A204.1 (cell line): ENCODE data around the gene CFP.
A peak's percentile ranks its signal among the peaks of the same experiment; 100 is the strongest.
"Not testable (repeated sequence)": the region's sequence is repeated elsewhere in the genome, so short reads cannot be mapped to it uniquely, and the experiment has no call there.

Experiments used
- FAIRE-seq: peaks from 2 replicates; lab custom pipeline; 2012; peaks lifted over from hg19 to GRCh38; lab: Jason Lieb, UNC

CFP gene

DNA sequence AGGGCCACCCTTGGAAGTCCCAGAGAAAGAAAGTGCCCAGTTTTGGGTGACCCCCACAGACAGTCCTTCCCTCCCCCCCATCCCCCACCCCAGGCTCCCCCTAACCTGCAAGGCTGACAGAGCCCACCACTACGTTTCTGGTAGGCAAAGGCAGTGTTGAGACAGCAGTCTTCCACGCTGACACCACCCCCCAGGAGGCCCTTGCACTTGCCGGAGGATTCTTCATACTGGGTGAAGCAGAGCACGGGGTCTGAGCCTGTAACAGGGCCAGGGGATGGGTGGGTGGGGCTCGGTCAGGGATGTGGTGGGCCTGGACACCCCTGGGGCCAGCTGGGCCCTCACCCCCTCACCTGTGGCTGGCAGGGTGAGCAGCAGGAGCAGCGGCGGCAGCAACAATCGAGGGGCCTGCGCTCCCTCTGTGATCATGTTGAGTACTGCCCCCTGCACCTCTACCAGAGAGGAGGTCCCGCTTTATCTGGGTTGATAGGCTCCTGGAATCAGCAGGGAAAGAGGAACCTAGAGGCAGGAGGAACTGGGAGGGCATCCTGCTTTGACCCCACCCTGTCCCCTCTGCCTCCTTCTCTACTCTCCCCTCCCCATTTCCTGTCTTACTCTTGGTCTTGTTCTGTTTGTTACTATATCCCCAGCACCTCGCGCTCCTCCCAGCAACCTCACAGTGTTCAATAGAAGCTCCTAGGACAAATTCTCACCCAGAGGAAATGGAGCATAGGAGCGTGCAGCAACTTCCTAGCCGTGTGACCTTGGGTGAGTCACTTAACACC is at the start of gene CFP:
CFP (minus strand) TSS at position 512 of the 782 bp plus-strand sequence; CDS start at position 426, 86 bp downstream.
- FAIRE-seq = no peak

DNA sequence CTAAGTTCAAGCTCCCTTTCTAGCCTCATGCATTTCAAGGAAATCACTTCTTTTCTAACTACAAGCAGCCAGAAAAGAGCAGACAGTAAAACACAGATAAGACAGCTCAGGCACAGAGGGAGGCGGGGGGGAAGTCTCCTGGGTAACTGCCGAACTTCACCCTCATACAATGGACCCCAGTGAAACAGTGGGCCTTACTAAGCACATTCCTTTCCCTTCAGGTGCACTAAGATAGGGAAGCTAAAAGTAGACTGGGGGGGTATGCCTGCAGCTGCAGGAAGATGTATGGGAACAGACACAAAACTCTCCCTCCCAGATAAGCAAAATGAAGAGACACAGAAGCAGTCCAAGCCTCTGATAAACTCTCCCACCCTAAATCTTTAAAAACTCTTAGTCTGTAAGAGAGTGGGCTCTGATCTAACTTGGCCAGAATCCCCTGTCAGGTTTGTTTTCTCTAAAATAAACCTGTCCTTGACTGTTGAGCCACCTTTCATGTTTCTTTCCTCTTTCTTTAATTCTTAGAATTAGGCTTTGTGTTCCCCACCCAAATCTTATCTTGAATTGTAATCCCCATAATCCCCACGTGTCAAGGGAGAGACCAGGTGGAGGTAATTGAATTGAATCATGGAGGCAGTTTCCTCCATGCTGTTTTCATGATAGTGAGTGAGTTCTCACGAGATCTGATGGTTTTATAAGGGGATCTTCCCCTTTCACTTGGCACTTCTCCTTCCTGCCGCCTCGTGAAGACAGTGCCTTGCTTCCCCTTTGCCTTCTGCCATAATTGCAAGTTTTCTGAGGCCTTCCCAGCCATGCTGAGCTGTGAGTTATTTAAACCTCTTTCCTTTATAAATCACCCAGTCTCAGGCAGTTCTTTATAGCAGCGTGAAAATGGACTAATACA is 46.5 kb upstream of the CFP start:
- FAIRE-seq = not testable (repeated sequence)

DNA sequence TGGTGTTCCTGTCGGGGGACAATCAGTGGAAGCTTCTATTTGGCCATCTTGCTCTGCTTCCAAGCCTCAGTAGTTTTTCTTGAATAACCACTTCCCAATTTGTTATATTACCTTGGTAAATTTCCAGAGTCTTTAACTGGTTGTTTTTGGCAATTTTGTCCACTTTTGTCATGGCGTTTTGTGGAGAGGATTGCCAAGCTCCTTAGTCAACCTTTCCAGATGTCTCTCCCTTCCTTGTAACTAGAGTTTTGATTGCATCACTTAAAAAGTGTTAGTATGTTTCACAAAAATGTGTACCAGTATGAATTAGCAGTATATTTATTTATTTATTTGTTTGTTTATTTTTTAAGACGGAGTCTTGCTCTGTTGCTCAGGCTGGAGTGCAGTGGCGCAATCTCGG is 45.0 kb upstream of the CFP start:
- FAIRE-seq = no peak

DNA sequence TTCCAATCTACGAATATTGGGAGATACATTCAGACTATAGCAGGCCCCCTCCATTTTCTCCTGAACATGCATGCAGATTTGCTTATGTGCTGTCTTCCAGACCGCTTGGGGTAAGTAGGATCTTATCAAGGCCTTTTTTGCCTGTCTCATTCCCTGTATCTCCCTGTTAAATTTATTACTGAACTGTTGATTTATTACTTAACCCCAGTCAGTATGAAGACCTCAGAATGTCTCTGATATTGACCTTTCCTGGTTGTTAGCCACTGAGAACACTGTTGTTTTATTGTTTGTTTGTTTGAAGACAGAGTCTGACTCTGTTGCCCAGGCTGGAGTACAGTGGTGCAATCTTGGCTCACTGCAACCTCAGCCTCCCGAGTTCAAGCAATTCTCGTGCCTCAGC is 36.1 kb upstream of the CFP start:
- not testable (repeated sequence) for FAIRE-seq

DNA sequence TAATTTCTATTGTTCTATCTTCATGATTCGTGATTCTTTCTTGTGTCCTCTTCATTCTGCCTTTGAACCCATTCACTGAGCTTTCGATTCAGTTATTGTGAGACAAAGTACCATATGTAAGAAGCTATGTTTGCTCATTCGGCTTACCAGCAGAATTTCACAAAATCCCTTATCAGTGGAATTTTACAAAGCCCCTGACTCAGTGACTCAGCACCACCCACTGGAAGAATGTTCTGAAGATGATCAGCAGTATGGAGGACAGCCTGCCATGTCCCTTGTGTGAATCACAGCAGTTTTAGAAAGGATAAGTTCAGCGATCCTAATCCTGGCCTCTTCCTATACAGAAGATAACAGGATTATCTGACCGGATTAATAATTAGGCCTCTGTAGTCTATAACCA is 35.0 kb upstream of the CFP start:
- FAIRE-seq = no peak

DNA sequence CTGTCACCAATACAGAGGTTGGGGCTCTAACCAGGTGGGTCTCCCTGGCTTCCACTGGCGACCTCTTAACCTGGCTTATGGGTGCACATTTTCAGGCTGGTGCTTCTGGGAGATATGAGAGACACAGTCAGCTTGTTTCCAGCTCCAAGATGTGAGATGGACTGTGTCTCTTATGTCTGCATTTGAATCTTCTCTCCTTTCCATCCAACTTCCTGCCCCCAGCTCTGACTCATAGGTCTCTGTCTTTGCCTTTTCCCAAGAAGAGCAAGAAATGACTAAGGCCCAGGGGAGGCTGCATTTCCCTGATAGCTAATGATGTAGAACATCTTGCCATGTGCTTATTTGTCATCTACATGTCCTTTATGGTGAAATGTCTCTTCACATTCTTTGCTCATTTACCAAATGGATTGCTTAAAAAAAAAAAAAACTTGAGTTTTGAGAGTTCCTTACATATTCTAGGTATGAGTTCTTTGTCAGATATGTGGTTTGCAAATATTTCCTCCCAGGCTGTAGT is 32.5 kb upstream of the CFP start:
- no peak for FAIRE-seq

DNA sequence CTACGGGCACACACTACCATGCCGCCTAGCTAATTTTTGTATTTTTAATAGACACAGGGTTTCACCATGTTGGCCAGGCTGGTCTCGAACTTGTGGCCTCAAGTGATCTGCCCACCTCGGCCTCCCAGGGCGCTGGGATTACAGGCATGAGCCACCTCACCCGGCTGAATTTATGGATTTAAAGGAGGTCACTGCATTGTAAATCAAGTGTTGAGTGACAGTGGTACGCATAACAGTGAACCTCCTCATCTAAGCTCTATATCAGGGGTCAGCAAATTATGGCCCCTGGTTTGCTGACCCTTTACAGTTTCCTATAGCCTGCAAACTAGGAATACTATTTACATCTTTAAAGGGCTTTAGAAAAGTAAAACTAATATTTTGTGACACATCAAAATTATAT is 31.8 kb upstream of the CFP start:
- no peak for FAIRE-seq

DNA sequence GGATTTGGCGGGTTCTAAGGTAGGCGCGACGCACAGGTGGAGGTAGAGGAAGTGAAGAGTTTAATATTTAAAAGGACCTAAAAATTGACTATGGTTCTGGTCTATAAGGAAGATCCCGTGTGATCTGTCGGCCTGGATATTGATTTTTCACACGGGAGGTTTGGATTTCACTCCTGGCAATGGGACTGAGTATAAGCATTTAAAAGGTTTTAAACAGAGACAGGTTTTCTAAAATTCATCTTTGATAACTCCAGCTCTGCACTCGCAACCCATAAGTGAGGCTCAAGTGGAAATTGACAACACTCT is 29.6 kb upstream of the CFP start:
- FAIRE-seq = no peak

DNA sequence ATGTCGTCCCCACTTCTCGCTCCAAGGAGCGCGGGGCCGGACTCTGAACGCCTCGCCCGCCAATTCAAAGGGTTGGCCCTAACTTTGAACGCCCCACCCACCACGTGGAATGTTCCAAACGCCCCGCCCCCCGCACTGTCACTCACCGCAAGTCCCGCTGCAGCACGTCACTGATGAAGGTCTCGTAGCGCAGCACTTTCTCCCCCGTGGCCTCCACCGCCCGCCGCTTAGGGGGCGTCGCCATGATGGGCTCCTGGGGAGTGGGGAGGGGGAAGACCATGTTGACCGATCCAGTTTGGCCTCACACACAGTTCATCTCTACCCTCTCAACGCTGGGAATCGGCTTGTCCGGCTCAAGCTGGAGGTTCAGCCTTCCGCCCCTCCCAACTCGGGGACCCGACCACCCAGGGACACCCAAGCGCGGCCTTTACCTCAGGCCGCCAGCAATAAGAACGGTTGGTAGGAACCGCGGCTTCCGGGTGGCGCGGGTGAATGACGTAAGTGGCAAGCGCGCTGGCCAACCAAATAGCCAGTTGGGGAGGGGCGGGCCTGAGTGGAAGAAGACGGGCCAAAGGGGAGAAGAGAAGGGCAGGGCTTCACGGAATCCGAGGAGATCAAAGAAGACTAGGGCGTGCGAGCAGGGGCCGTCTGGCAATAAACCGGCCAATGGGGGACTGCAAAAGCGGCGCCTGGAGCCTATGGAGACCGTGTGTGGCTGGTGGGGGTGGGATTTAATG is 29.1 kb upstream of the CFP start, which contains the start of gene UXT:
UXT (minus strand) TSS at position 497 of the 737 bp plus-strand sequence; CDS start at position 244, 253 bp downstream.
- FAIRE-seq = peak; percentile 74

DNA sequence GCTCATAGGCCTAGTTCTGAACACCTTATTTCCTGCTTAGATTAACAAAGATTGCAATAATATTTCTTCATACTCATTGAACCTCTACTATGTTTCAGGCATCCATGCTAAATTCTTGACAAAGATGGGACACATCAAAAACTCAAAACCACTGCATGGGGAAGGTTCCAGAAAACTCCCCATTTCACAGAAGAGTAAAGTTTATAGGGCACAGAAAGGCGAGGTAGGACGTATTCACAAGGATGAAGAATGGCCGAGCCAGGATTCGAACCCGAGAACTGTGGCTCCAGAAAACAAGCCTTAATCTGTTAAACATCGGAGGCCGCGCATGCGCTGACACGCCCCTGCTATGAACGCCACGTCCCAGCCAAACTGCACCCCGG is 28.6 kb upstream of the CFP start:
- FAIRE-seq = no peak

DNA sequence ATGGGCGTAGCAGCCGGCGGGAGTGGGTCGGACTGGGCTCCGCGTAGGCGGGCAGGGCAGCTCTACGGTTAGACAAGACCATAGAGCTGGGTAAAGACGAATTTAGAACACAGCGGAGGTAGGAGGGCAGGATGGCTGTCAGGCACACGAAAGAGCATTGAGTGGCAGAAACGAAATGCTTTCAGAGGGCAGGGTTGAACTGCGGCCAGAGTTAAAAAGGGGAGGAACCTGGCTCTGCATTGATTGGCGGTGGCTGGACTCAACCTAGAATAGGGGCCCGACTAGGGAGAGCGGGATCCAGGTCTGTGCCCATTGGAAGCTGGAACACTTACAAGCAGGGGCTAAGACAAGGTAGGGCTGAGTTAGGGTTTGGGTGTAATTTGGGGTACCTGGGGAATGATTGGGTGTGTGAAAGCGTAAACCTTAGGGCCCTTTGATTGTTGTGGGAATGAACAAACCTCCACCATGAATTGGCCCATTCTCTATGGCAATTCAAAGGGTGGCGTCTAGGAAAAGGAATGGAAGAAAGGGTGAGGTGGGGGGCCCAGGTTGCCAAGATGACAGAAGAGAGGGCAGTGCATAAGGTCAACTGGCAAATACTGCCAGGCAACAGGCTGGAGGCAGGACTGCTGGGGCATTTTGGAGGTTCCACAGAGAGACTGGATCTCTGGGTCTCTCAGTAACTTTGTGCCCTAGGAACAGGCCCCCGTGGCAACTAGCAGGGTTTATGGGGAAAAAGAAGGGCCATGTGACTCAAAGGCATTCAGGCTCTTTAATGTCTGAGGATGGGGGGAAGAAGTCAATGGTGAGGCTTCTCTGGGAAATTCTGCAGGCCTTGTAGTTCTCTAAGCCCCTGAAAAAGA is 21.5 kb upstream of the CFP start:
- FAIRE-seq = no peak

DNA sequence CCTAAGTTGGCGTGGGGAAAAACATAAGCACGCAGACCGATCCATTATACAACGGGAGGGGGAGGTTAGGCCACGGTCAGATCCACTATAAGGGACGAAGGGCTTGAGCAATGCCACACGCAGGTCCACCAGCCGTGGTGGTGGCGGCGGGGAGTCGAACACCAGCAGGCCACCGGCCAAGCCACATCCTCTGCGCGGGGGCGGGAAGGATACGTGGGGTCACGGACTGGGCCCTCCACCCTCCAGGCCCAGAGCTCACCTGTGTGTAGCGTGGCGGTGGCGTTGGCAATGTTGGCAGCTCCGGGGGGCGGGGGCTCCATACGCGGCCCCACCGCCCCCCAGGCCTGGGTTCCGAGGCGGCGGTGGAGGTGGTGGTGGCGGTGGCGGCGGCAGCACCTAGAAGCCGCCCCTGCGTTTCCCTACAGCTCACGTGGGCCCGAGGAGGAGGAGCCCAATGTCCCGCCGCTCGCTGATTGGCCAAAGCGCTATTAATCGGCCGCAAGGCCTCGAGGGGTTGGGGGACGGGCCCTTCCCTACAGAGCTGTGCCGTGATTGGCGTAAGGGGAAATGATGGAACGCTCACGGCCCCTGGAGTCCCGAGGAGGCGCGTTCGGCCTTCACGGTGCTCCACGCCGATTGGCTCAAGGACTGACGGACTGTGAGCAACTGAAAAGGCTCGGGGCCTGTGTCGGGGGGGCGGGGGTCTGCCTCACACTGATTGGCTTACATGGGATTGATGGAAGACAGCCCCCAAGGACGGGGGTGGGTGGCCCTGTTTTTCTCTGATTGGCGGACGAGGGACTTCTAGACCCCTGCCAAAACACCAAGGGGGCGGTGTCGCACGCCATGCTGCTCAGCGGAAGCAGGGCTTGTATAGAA is 20.7 kb upstream of the CFP start, which contains the start of gene ELK1:
ELK1 (minus strand) TSS at position 400 of the 879 bp plus-strand sequence. CDS start 9,122 bp downstream, outside the sequence.
- FAIRE-seq = peak; percentile 96

DNA sequence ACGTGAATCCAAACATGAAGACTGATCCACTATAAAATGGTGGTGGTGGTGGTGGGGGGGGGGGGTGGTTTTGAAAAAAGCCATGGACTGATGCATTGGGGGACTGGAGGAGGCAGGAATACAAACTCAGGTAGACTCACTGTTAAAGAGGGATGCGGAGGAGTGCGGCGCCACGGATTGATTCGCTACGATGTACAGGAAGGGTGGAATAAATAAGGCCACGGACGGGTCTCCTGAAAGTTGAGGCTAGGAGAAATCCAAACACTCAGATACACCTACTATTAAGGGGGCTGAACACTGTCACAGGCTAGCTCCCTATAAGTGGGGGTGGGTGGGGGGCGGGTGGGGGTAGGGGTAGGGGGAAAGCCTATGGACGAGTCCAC is 20.0 kb upstream of the CFP start:
- FAIRE-seq = no peak

DNA sequence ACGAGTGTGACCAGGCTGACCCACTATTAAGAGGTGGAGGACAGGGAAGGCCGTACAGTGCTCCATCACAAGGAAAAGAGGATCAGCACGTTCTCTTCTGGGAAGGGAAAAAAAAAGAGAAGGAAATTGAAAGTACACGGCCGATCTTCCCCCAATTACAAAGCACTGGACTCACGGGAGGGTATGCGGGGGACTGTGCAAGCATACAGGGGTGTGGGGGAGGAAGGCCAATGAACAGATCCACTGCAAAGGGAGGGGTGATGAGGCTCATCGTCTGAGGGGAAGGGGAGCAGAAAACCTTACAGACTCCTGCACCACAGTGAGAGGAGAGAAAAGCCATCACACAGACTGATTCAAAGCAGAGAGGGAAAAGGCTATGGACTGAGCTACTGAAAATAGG is 19.5 kb upstream of the CFP start:
- FAIRE-seq = no peak

DNA sequence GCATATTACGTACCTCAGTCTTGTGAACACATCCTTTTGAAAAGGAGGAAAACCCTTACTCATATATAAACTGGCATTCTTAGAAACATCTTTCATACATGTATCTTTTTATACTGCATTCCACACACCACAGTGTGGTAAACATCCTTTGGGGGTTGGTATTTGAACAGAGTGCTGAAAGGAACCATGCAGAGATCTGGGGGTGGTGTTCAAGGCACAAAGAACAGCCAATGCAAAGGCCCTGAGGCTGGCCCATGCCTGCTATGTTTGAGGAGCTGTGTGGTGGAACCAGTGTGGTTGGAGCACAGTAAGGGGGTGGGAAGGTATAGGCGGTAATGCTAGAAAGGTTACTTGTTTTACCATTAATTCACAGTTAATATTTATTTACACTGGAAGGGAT is 18.6 kb upstream of the CFP start:
- FAIRE-seq = no peak

DNA sequence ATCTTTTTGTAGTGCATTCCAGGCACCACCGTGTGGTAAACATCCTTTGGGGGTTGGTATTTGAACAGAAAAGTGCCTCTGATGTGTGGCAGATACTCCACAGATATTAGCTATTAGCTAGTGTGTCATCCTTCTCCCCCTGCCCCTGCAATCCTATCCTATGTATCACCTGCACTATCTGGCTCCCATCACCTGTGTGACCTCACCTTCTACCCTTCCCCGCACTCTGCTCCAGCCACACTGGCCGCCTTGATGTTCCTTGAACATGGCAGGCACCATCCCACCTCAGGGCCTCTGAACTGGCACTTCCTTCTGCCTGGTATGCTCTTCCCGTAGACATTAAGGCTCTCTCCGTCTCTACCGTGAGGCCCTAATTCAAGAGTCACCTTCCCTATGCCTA is 16.9 kb upstream of the CFP start:
- FAIRE-seq = no peak

DNA sequence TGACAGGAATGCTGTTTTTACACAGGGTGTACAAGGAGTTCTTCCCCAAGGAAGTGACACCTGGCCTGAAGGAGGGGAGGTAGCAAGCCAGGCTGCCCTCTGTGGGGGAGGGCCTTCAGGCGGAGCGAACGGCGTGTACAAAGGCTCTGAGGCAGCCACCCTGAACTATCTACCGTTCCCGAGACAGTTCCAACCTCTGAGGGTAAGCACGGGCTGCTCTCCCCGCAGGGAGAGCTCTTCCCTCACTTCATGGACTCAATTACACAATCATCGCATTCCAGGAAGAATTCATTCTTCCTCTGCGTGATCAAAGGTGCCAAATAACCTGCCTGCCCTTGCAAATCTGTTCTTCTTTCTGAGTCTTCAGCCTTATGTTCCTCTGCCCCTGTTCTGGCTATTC is 15.8 kb upstream of the CFP start:
- no peak for FAIRE-seq

DNA sequence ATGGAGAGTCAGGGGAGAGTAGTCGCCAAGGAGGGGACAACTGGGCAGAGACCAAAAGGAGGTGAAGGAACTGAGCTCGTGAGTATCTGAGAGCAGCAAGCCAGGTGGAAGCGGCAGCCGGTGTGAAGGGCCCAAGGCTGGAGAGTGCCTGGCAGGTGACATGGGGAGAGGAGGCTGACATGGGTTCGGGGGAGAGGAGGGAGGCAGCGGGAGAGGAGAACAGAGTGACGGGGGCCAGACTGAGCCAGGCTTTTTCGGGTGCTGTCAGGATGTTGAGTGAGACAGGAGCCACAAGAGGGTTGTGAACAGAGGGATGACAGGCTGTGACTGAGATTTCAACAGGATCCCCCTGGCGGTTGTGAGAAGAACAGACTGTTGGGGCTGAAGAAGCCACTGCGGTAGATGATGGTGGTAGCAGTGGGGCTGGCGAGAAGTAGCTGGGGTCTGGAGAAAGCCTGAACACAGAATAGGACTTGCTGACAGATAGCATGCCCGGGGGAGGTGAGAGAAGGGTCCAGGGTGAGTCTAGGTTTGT is 14.9 kb upstream of the CFP start:
- FAIRE-seq = no peak

DNA sequence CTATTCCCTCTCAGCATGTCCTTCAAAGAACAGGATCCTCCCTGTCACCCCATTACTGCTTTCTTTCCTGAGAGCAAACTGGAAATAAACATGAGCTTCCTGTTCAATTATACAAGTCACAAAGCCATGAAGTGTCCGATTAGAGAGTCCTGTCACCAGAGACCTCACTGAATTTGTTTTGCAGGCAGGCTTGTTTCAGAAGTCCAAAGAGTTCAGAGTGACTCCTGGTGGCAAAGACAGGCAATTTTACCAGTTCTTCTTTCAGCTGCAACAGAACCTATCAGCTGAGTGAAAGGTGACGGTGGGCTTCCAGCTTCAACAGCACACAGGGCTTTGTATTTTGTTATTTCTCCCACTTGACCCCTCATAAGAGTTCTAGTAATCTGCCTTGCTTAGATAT is 14.2 kb upstream of the CFP start:
- FAIRE-seq = no peak

DNA sequence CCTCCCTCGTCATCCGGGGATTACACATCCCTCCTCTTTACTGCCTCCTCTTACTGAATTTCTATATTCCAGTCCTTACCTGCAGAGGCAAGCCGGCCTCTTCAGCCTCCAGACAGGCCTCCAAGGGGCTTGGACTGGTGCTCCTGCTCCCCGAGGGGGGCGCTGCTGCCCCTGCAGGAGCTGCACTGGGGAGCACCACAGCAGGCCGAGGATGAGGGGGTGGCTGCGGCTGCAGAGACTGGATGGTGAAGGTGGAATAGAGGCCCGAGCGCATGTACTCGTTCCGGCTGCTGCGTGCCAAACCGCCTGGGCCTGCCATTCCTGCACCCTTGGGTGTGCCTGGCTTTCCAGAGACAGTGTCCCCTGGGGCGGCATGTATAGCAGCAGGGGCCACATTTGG is 9.1 kb upstream of the CFP start:
- no peak for FAIRE-seq
